AG09309 (cell line): Measurements from ENCODE around the gene BTN3A1.

Experiments used
- DNase-seq: peaks from one replicate; pipeline ENCODE4 v3.0.0-alpha.2; 2010; ENCODE audit warnings: low read depth
- H3K4me3 ChIP-seq: 2 replicates; pipeline ENCODE4 v1.5.1; 2011; ENCODE audit warnings: mild to moderate bottlenecking, low read depth, low read length, moderate library complexity; ENCODE audit not compliant: control insufficient read depth
- CTCF ChIP-seq: IDR thresholded peaks from 2 replicates; pipeline ENCODE4 v1.5.1; 2011; ENCODE audit warnings: mild to moderate bottlenecking, low read depth, low read length, inconsistent platforms; ENCODE audit not compliant: insufficient read depth, control insufficient read depth; ENCODE audit errors: missing control alignments

Gene BTN3A1

DNA sequence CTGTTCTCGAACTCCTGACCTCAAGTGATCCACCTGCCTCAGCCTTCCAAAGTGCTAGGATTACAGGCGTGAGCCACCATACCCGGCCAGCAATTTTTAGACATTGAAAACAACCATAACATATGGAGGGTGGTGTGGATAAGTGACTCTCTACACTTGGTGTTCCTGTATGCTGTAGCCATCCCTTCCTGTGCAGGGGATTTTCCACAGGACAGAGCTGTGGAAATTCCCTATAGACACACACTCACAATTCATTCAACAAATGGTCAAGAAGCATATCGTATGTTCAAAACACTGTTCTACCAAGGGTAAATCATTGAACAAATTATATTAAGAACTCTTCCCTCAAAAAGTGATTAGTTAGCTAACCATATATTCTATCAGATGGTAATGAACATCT, 61.9 kb downstream of the BTN3A1 start:
- TF ChIP-seq CTCF: no peak
- H3K4me3 ChIP-seq: no peak overlapping the region

GRCh38 chr6:26464416-26465131, 62.5 kb downstream of the BTN3A1 start:
- no peak overlapping the region for H3K4me3 ChIP-seq
- no peak for TF ChIP-seq CTCF
- DNase-seq: no peak

More for the DNA sequence above, 61.9 kb downstream of the BTN3A1 start:
- no peak for DNase-seq
